Measurements from ENCODE around the gene OR5J2.
"Not testable (repeated sequence)": the region's sequence is repeated elsewhere in the genome, so short reads cannot be mapped to it uniquely, and the experiment has no call there.

Gene OR5J2

DNA sequence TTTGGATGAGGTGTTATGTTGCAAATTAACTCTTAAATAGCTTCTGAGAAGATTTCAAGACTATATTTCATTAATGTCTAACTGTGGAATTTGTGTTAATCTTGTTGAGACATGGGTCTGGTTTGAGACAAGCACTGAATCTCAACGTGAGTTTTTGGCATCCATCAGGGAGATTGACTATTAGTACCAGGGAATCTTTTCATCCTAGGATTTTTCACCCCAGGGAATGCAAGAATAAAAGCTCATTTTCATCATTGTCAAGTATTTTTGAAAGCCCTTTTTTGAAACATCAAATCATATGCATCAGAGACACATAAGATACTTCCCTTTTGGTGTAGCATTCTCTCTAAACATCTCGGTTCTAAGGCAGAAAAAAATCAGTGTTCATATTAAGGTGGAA lies 38.1 kb downstream of the OR5J2 start:
- TF ChIP-seq EZH2 (IDR thresholded peaks at IDR 0.05; ENCODE audit: borderline replicate concordance, low read length), result no peak
- H4K20me1 ChIP-seq (ENCODE audit: insufficient read depth, low read length), result no peaks in the 10 kb centered on the region

DNA sequence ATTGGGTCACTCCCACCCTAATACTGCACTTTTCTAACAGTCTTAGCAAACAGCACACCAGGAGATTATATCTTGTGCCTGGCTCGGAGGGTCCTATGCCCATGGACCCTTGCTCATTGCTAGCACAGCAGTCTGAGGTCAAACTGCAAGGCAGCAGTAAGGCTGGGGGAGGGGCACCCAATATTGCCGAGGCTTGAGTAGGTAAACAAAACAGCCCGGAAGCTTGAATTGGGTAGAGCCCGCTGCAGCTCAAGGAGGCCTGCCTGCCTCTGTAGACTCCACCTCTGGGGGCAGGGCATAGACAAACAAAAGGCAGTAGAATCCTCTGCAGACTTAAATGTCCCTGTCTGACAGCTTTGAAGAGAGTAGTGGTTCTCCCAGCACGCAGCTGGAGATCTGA lies 43.3 kb downstream of the OR5J2 start:
- not testable (repeated sequence) for H3K4me2 ChIP-seq (ENCODE audit: low read length); H4K20me1 ChIP-seq (ENCODE audit: insufficient read depth, low read length); H3K79me2 ChIP-seq (ENCODE audit: insufficient read depth, low read length); H3K27ac ChIP-seq (ENCODE audit: low read depth, low read length, poor library complexity, severe bottlenecking); H3K4me3 ChIP-seq (ENCODE audit: low read depth, low read length, poor library complexity, severe bottlenecking); H3K9ac ChIP-seq (ENCODE audit: low read length); H3K36me3 ChIP-seq (ENCODE audit: insufficient read depth, low read length); H3K9me2 ChIP-seq (ENCODE audit: low read depth, low read length); H3K9me3 ChIP-seq (ENCODE audit: low read length); H2AFZ ChIP-seq (ENCODE audit: low read length); H3F3A ChIP-seq (ENCODE audit: insufficient read depth, low read length); H3K27me3 ChIP-seq (ENCODE audit: insufficient read depth, low read length); H3K4me1 ChIP-seq (ENCODE audit: insufficient read depth, low read length, severe bottlenecking)

More for the DNA sequence above, 38.1 kb downstream of the OR5J2 start:
- Histone ChIP-seq H3F3A (ENCODE audit: insufficient read depth, low read length) (no peaks in the 10 kb centered on the region), H3K9me3 (ENCODE audit: low read length) (no peaks in the 10 kb centered on the region), H3K36me3 (ENCODE audit: insufficient read depth, low read length) (no peaks in the 10 kb centered on the region), H3K9me2 (ENCODE audit: low read depth, low read length) (no peaks in the 10 kb centered on the region), H3K4me3 (ENCODE audit: low read depth, low read length, poor library complexity, severe bottlenecking) (no peak overlapping the region), H3K9ac (ENCODE audit: low read length) (no peak overlapping the region), H3K27ac (ENCODE audit: low read depth, low read length, poor library complexity, severe bottlenecking) (no peak overlapping the region), H3K4me1 (ENCODE audit: insufficient read depth, low read length, severe bottlenecking) (no peaks in the 10 kb centered on the region), H3K4me2 (ENCODE audit: low read length) (no peak overlapping the region), H3K27me3 (ENCODE audit: insufficient read depth, low read length) (no peaks in the 10 kb centered on the region), H2AFZ (ENCODE audit: low read length) (no peak overlapping the region), H3K79me2 (ENCODE audit: insufficient read depth, low read length) (no peaks in the 10 kb centered on the region)

Data from OCI-LY1 (cell line).